Measurements from ENCODE around the gene RAX2.

RAX2 gene

GRCh38 chr19:3738477-3739220, 33.4 kb downstream of the RAX2 start:
- Histone ChIP-seq H3K27me3 (ENCODE audit: control insufficient read depth, insufficient read depth, low read length) (no peaks in the 10 kb centered on the region), H3K27ac (ENCODE audit: low read depth, low read length) (no peak overlapping the region), H3K36me3 (ENCODE audit: control insufficient read depth, insufficient read depth, low read length) (peaks cover 30% of the 10 kb centered on the region), H3K4me1 (ENCODE audit: control insufficient read depth, insufficient read depth, low read length) (no peaks in the 10 kb centered on the region), H3K4me3 (ENCODE audit: low read depth, low read length) (no peak overlapping the region), H3K9ac (ENCODE audit: low read depth, low read length) (no peak overlapping the region), H3K9me3 (ENCODE audit: control insufficient read depth, insufficient read depth, low read length) (no peaks in the 10 kb centered on the region)

GRCh38 chr19:3737487-3738205, 34.4 kb downstream of the RAX2 start:
- no peak overlapping the region for H3K4me3 ChIP-seq (ENCODE audit: low read depth, low read length)
- H3K27me3 ChIP-seq (ENCODE audit: control insufficient read depth, insufficient read depth, low read length): no peaks in the 10 kb centered on the region
- no peaks in the 10 kb centered on the region for H3K4me1 ChIP-seq (ENCODE audit: control insufficient read depth, insufficient read depth, low read length)
- no peak overlapping the region for H3K27ac ChIP-seq (ENCODE audit: low read depth, low read length)
- peaks cover 30% of the 10 kb centered on the region for H3K36me3 ChIP-seq (ENCODE audit: control insufficient read depth, insufficient read depth, low read length)
- no peaks in the 10 kb centered on the region for H3K9me3 ChIP-seq (ENCODE audit: control insufficient read depth, insufficient read depth, low read length)
- H3K9ac ChIP-seq (ENCODE audit: low read depth, low read length): no peak overlapping the region

- peaks cover 30% of the 10 kb centered on the region for H3K36me3 ChIP-seq (ENCODE audit: control insufficient read depth, insufficient read depth, low read length)
Measured at GRCh38 chr19:3736106-3736724, 35.8 kb downstream of the RAX2 start.

GRCh38 chr19:3734310-3734600, 37.8 kb downstream of the RAX2 start:
- Histone ChIP-seq H3K36me3 (ENCODE audit: control insufficient read depth, insufficient read depth, low read length) (peaks cover 30% of the 10 kb centered on the region), H3K4me3 (ENCODE audit: low read depth, low read length) (no peak overlapping the region), H3K4me1 (ENCODE audit: control insufficient read depth, insufficient read depth, low read length) (no peaks in the 10 kb centered on the region), H3K9ac (ENCODE audit: low read depth, low read length) (no peak overlapping the region), H3K9me3 (ENCODE audit: control insufficient read depth, insufficient read depth, low read length) (no peaks in the 10 kb centered on the region), H3K27ac (ENCODE audit: low read depth, low read length) (no peak overlapping the region), H3K27me3 (ENCODE audit: control insufficient read depth, insufficient read depth, low read length) (no peaks in the 10 kb centered on the region)

More at GRCh38 chr19:3736106-3736724, 35.8 kb downstream of the RAX2 start:
- no peaks in the 10 kb centered on the region for H3K27me3 ChIP-seq (ENCODE audit: control insufficient read depth, insufficient read depth, low read length)
- no peaks in the 10 kb centered on the region for H3K4me1 ChIP-seq (ENCODE audit: control insufficient read depth, insufficient read depth, low read length)
- no peaks in the 10 kb centered on the region for H3K9me3 ChIP-seq (ENCODE audit: control insufficient read depth, insufficient read depth, low read length)
- no peak overlapping the region for H3K27ac ChIP-seq (ENCODE audit: low read depth, low read length)
- H3K9ac ChIP-seq (ENCODE audit: low read depth, low read length): no peak overlapping the region
- H3K4me3 ChIP-seq (ENCODE audit: low read depth, low read length): no peak overlapping the region

GRCh38 chr19:3733549-3734309, 38.3 kb downstream of the RAX2 start:
- Histone ChIP-seq H3K9ac (ENCODE audit: low read depth, low read length) (no peak overlapping the region), H3K4me1 (ENCODE audit: control insufficient read depth, insufficient read depth, low read length) (no peaks in the 10 kb centered on the region), H3K27me3 (ENCODE audit: control insufficient read depth, insufficient read depth, low read length) (no peaks in the 10 kb centered on the region), H3K9me3 (ENCODE audit: control insufficient read depth, insufficient read depth, low read length) (no peaks in the 10 kb centered on the region), H3K27ac (ENCODE audit: low read depth, low read length) (no peak overlapping the region), H3K36me3 (ENCODE audit: control insufficient read depth, insufficient read depth, low read length) (peaks cover 27% of the 10 kb centered on the region), H3K4me3 (ENCODE audit: low read depth, low read length) (no peak overlapping the region)

GRCh38 chr19:3732108-3732507, 39.9 kb downstream of the RAX2 start:
- H3K4me1 ChIP-seq (ENCODE audit: control insufficient read depth, insufficient read depth, low read length): no peaks in the 10 kb centered on the region
- no peaks in the 10 kb centered on the region for H3K9me3 ChIP-seq (ENCODE audit: control insufficient read depth, insufficient read depth, low read length)
- no peaks in the 10 kb centered on the region for H3K27me3 ChIP-seq (ENCODE audit: control insufficient read depth, insufficient read depth, low read length)
- H3K36me3 ChIP-seq (ENCODE audit: control insufficient read depth, insufficient read depth, low read length): peaks cover 16% of the 10 kb centered on the region
- H3K4me3 ChIP-seq (ENCODE audit: low read depth, low read length): no peak overlapping the region
- no peak overlapping the region for H3K9ac ChIP-seq (ENCODE audit: low read depth, low read length)
- no peak overlapping the region for H3K27ac ChIP-seq (ENCODE audit: low read depth, low read length)

GRCh38 chr19:3730457-3730958, 41.5 kb downstream of the RAX2 start:
- peaks cover 3% of the 10 kb centered on the region; the same call in 1 of the 2 replicates for H3K4me1 ChIP-seq (ENCODE audit: control insufficient read depth, insufficient read depth, low read length)
- no peak overlapping the region for H3K4me3 ChIP-seq (ENCODE audit: low read depth, low read length)
- no peak overlapping the region for H3K27ac ChIP-seq (ENCODE audit: low read depth, low read length)
- peaks cover 11% of the 10 kb centered on the region for H3K36me3 ChIP-seq (ENCODE audit: control insufficient read depth, insufficient read depth, low read length)
- no peak overlapping the region for H3K9ac ChIP-seq (ENCODE audit: low read depth, low read length)
- no peaks in the 10 kb centered on the region for H3K27me3 ChIP-seq (ENCODE audit: control insufficient read depth, insufficient read depth, low read length)
- no peaks in the 10 kb centered on the region for H3K9me3 ChIP-seq (ENCODE audit: control insufficient read depth, insufficient read depth, low read length)

GRCh38 chr19:3725640-3726310, 46.3 kb downstream of the RAX2 start:
- H3K27ac ChIP-seq (ENCODE audit: low read depth, low read length): peak overlapping the region; percentile 50
- peaks cover 14% of the 10 kb centered on the region; the same call in 1 of the 2 replicates for H3K4me1 ChIP-seq (ENCODE audit: control insufficient read depth, insufficient read depth, low read length)
- no peaks in the 10 kb centered on the region for H3K27me3 ChIP-seq (ENCODE audit: control insufficient read depth, insufficient read depth, low read length)
- H3K36me3 ChIP-seq (ENCODE audit: control insufficient read depth, insufficient read depth, low read length): no peaks in the 10 kb centered on the region; the same call in 1 of the 2 replicates
- no peaks in the 10 kb centered on the region for H3K9me3 ChIP-seq (ENCODE audit: control insufficient read depth, insufficient read depth, low read length)
- H3K9ac ChIP-seq (ENCODE audit: low read depth, low read length): no peak overlapping the region
- H3K4me3 ChIP-seq (ENCODE audit: low read depth, low read length): no peak overlapping the region

- H3K27ac ChIP-seq (ENCODE audit: low read depth, low read length): no peak overlapping the region
- no peak overlapping the region for H3K4me3 ChIP-seq (ENCODE audit: low read depth, low read length)
- no peaks in the 10 kb centered on the region for H3K36me3 ChIP-seq (ENCODE audit: control insufficient read depth, insufficient read depth, low read length)
- no peaks in the 10 kb centered on the region for H3K9me3 ChIP-seq (ENCODE audit: control insufficient read depth, insufficient read depth, low read length)
- H3K4me1 ChIP-seq (ENCODE audit: control insufficient read depth, insufficient read depth, low read length): peaks cover 18% of the 10 kb centered on the region; the same call in 1 of the 2 replicates
- no peak overlapping the region for H3K9ac ChIP-seq (ENCODE audit: low read depth, low read length)
- no peaks in the 10 kb centered on the region for H3K27me3 ChIP-seq (ENCODE audit: control insufficient read depth, insufficient read depth, low read length)
Measured at GRCh38 chr19:3725121-3725520, 46.9 kb downstream of the RAX2 start.

GRCh38 chr19:3723883-3724282, 48.1 kb downstream of the RAX2 start:
- no peak overlapping the region for H3K9ac ChIP-seq (ENCODE audit: low read depth, low read length)
- no peak overlapping the region for H3K27ac ChIP-seq (ENCODE audit: low read depth, low read length)
- no peaks in the 10 kb centered on the region for H3K9me3 ChIP-seq (ENCODE audit: control insufficient read depth, insufficient read depth, low read length)

More at GRCh38 chr19:3723883-3724282, 48.1 kb downstream of the RAX2 start:
- H3K27me3 ChIP-seq (ENCODE audit: control insufficient read depth, insufficient read depth, low read length): no peaks in the 10 kb centered on the region
- H3K36me3 ChIP-seq (ENCODE audit: control insufficient read depth, insufficient read depth, low read length): no peaks in the 10 kb centered on the region
- H3K4me3 ChIP-seq (ENCODE audit: low read depth, low read length): no peak overlapping the region
- peaks cover 18% of the 10 kb centered on the region; the same call in 1 of the 2 replicates for H3K4me1 ChIP-seq (ENCODE audit: control insufficient read depth, insufficient read depth, low read length)

All from HUES48 (cell line).